Activated T-cell treated with anti-CD3 and anti-CD28 coated beads, Interleukin-2, amount 50 U/mL, for 4 hours (primary cell): ENCODE measurements around the gene IRF1. TPM values are rescaled to one million over a fixed set of nuclear protein-coding genes. Genes with fewer than 3 reads are reported as not detected.
"Not testable (repeated sequence)": the region's sequence is repeated elsewhere in the genome, so short reads cannot be mapped to it uniquely, and the experiment has no call there.

Experiments
- ATAC-seq, 2 donors: fragments of 200-7000 bp; cut with Tn5 transposase; one replicate each; pipeline ENCODE4 v1.10.0; 2021
- DNase-seq: peaks from one replicate; pipeline ENCODE4 v3.0.0-alpha.2; 2020
- H3K27me3 Mint-ChIP-seq: one replicate; pipeline ENCODE4 v1.8.0; 2021; ENCODE audit warnings: low read depth, mixed read lengths
- H3K36me3 Mint-ChIP-seq: one replicate; pipeline ENCODE4 v1.8.0; 2022; ENCODE audit warnings: mixed read lengths; ENCODE audit not compliant: insufficient read depth
- H3K4me1 Mint-ChIP-seq: one replicate; pipeline ENCODE4 v1.8.0; 2021; ENCODE audit warnings: low read depth, mixed read lengths
- H3K4me3 Mint-ChIP-seq: one replicate; pipeline ENCODE4 v1.8.0; 2021; ENCODE audit warnings: mild to moderate bottlenecking, moderate library complexity, mixed read lengths
- H3K9me3 Mint-ChIP-seq: one replicate; pipeline ENCODE4 v1.8.0; 2021; ENCODE audit warnings: mixed read lengths
- total RNA-seq, 3 donors: library from RNA; stranded (reverse); gene quantifications; one replicate each; pipeline ENCODE4 v1.2.1, GENCODE V29; 2021

Gene IRF1
- total RNA-seq, 3 donors from 2014 or later: 342 to 390 (median 377) TPM

- no peaks in the 10 kb centered on the region for H3K9me3 Mint-ChIP-seq
- DNase-seq (no peak), ATAC-seq (no peak)
- H3K4me1 Mint-ChIP-seq: peaks cover 76% of the 10 kb centered on the region
- no peak overlapping the region for H3K4me3 Mint-ChIP-seq
- H3K27me3 Mint-ChIP-seq: no peaks in the 10 kb centered on the region
- H3K36me3 Mint-ChIP-seq: peaks cover 36% of the 10 kb centered on the region
These were observed 44.6 kb downstream of the IRF1 start for GRCh38 chr5:132445930-132446329.

GRCh38 chr5:132445640-132445923, 45.0 kb downstream of the IRF1 start:
- H3K27me3 Mint-ChIP-seq: no peaks in the 10 kb centered on the region
- DNase-seq (no peak), ATAC-seq (no peak)
- peaks cover 36% of the 10 kb centered on the region for H3K36me3 Mint-ChIP-seq
- H3K4me1 Mint-ChIP-seq: peaks cover 79% of the 10 kb centered on the region
- H3K9me3 Mint-ChIP-seq: no peaks in the 10 kb centered on the region
- no peak overlapping the region for H3K4me3 Mint-ChIP-seq

DNA sequence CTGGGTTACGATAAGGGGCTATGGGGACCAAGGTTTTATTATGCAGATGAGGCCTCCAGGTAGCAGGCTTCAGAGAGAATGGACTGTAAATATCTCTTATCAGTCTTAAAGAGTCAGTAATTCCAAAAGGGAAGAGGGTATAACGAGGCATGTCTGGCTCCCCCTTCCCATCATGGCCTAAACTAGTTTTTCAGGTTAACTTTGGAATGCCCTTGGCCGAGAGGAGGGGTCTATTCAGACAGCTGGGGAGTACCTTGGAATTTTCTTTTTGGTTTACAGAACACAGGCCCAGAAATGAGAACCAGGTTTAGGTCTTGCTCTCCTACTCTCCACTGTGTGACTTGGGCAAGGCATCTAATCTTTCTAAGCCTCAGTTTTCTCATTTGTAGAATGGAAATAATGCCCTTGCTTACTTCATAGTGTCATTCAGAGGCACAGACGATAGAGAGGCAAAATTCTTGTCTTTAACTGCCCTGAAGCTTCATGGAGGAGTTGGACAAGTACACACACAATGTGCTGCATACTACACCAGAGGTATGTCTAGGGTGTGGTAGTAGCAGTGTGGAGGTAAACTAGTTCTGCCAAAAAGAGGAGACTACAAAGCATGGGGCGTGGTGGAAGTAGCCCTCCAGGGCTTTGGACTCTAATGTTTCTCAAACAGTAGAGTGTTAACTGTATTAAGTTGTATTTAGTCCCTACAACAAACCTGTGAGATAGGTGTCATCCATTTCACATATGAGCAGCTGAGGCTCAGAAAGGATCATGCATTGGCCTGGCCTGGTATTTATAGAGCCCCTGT, 45.5 kb downstream of the IRF1 start:
- Mint-ChIP-seq H3K9me3 (no peaks in the 10 kb centered on the region), H3K4me1 (peaks cover 83% of the 10 kb centered on the region), H3K27me3 (no peaks in the 10 kb centered on the region), H3K36me3 (peaks cover 36% of the 10 kb centered on the region), H3K4me3 (no peak overlapping the region)
- DNase-seq (no peak), ATAC-seq (no peak)

DNA sequence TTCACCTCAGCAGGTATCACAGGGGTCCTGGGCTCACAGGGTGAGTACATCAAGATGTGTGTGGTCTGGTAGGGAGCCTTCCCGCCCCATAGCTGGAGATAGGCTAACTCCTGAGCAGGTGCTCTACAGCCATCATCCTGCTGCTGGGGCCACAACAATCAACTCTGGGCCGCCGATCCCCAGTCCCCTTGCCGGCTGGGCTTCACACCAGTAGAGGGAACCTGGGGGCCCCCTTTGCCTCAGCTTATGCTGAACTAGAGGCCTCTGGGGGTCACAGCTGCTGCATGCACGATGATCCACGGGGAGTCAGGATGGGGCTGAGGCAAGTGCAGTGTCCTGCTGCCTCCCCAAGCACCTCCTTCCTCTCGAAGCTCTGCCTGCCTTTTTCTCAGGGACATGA, 46.5 kb downstream of the IRF1 start:
- Mint-ChIP-seq H3K27me3 (no peaks in the 10 kb centered on the region), H3K36me3 (peaks cover 27% of the 10 kb centered on the region), H3K4me1 (peaks cover 92% of the 10 kb centered on the region), H3K9me3 (no peaks in the 10 kb centered on the region), H3K4me3 (no peak overlapping the region)
- ATAC-seq (no peak), DNase-seq (no peak)

DNA sequence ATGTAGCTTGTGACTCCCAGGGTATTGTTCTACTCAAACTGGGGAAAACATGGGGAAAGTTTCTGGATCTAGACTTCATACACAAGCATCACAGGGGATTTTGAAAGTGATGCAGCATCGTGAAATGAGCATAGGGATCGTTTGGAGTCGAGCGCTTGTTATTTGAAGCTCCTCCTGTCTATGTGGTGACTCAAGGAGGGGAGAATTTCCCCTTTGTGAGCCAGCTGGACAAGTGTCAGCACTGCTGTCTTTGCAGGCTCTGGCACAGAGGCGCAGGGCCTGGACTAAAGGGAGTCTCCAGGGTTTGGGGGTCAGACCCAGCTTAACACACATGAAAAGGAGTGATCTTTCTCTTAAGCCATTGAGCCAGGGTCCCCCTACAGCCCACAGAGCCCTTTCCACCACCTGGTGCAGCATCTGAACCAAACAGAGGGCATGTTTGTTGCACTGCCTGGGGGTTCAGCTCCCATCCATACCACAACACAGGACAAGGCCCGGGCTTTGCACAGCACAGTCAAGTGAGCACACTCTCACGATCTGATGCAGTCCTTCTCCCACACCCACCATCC, 51.0 kb downstream of the IRF1 start:
- Mint-ChIP-seq H3K27me3 (no peaks in the 10 kb centered on the region), H3K4me3 (peak overlapping the region; percentile 13), H3K36me3 (peaks cover 12% of the 10 kb centered on the region), H3K9me3 (no peaks in the 10 kb centered on the region), H3K4me1 (peaks cover 89% of the 10 kb centered on the region)
- ATAC-seq: peak; percentile 54 to 60
- no peak for DNase-seq

DNA sequence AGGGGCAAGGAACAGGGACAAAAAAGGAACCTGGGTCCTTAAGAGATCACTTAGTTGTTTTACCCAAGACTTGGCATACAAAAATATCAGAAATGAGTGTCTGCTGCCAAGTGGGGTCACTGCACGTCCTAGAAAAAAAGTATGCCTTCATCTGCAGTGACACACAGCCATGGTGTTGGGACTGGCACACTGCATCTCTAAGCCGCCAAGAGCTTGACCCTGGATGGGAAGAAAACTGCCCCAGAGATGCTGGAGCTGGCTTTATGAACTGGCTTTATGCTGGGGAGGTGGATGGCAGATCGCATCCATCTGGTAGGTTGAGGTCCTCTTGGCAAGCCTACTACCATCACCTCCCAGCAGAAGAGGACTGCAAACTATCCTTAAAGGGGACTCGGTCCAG, 51.7 kb downstream of the IRF1 start:
- DNase-seq (no peak), ATAC-seq (no peak)
- Mint-ChIP-seq H3K9me3 (no peaks in the 10 kb centered on the region), H3K36me3 (peaks cover 14% of the 10 kb centered on the region), H3K27me3 (no peaks in the 10 kb centered on the region), H3K4me3 (no peak overlapping the region), H3K4me1 (peaks cover 89% of the 10 kb centered on the region)

GRCh38 chr5:132438267-132438645, 52.3 kb downstream of the IRF1 start:
- not testable (repeated sequence) for H3K27me3 Mint-ChIP-seq, DNase-seq, H3K9me3 Mint-ChIP-seq, ATAC-seq
- Mint-ChIP-seq H3K36me3 (peaks cover 14% of the 10 kb centered on the region), H3K4me3 (peak overlapping the region; percentile 62), H3K4me1 (peaks cover 85% of the 10 kb centered on the region)

DNA sequence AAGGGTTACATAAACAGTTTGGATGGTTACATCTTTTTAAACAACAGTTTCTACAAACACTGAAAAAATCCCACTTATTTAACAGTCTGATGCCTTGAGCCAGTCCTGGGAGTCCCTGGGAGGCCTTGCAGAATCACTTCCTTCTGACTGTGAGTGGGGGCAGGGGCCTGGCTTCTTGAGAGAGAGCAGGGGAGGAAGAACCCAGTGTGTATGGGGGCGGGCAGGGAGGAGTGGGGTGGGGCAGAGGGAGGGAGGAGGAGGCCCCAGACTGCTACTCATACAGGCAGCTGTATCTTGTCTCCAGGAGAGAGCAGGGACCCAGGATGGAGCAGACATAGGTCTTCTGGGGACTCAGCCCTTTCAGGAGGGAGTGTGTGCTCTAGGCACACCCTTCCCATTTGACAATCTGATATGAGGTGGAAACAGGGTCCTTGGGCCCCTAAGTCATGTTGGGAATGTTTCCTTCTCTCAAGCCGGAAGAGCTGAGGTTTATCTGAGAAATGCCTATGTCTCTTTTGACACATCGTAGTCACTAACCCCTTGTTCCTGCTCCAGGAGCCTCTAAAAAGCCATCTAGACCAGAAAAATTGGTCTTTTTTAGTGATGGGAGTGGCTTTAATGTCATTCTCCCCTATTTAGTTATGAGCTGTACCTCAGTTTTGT, 52.8 kb downstream of the IRF1 start:
- DNase-seq: peak; percentile 64
- Mint-ChIP-seq H3K27me3 (no peaks in the 10 kb centered on the region), H3K36me3 (peaks cover 13% of the 10 kb centered on the region), H3K4me3 (peak overlapping the region; percentile 62), H3K9me3 (no peaks in the 10 kb centered on the region), H3K4me1 (peaks cover 85% of the 10 kb centered on the region)
- ATAC-seq: peak; percentile 83 to 84

- Mint-ChIP-seq H3K36me3 (peaks cover 15% of the 10 kb centered on the region), H3K4me3 (peak overlapping the region; percentile 62), H3K27me3 (no peaks in the 10 kb centered on the region), H3K9me3 (no peaks in the 10 kb centered on the region), H3K4me1 (peaks cover 85% of the 10 kb centered on the region)
- ATAC-seq: no peak
- no peak for DNase-seq
These were observed 53.6 kb downstream of the IRF1 start for GRCh38 chr5:132436936-132437335.

DNA sequence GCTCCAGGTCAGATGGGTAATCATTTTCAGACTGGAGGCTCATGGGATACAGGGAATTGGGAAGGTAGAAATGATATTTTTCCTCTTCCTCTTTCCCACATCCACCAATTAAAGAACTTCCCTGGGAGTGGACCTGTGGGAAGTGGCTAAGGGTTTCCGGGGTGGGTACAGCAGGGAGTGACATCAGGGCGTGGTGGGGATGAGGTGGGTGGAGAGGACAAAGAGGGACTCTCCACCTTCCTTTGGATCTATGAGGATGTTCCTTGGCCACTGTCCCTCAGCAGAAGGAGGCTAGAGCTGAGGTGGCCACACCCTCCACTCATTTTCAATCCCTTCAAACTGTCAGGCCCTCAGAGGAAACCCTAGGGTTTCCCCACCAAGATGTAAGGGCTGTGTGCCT, 54.7 kb downstream of the IRF1 start:
- DNase-seq (no peak), ATAC-seq (no peak)
- H3K4me3 Mint-ChIP-seq: no peak overlapping the region
- H3K27me3 Mint-ChIP-seq: no peaks in the 10 kb centered on the region
- H3K9me3 Mint-ChIP-seq: no peaks in the 10 kb centered on the region
- H3K36me3 Mint-ChIP-seq: peaks cover 21% of the 10 kb centered on the region
- peaks cover 88% of the 10 kb centered on the region for H3K4me1 Mint-ChIP-seq

DNA sequence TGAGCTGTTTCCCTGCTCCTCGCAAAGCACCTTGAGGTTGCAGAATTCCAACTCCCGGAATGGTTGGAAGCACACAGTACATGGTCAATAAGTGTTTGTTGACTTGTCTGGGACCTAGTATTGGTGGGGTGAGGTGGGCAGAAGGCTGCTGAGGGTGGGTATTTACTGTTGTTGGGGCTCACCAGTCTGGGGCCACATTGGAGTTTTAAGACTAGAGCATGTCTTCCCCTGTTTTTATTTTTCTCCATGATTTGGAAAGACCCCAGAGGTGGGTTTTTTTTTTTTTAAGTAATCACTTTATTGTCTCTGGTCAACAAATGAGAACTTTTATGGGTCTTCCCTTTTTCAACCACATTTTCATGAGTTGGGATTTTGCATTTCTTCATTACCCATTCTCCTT, 55.1 kb downstream of the IRF1 start:
- Mint-ChIP-seq H3K36me3 (peaks cover 25% of the 10 kb centered on the region), H3K4me1 (peaks cover 89% of the 10 kb centered on the region), H3K27me3 (no peaks in the 10 kb centered on the region), H3K9me3 (no peaks in the 10 kb centered on the region), H3K4me3 (no peak overlapping the region)
- ATAC-seq: no peak
- no peak for DNase-seq

GRCh38 chr5:132434416-132435286, 55.9 kb downstream of the IRF1 start:
- Mint-ChIP-seq H3K4me1 (peaks cover 89% of the 10 kb centered on the region), H3K9me3 (no peaks in the 10 kb centered on the region), H3K27me3 (no peaks in the 10 kb centered on the region), H3K36me3 (peaks cover 30% of the 10 kb centered on the region), H3K4me3 (no peak overlapping the region)
- DNase-seq (no peak), ATAC-seq (no peak)

- Mint-ChIP-seq H3K9me3 (no peaks in the 10 kb centered on the region), H3K27me3 (no peaks in the 10 kb centered on the region), H3K4me1 (peaks cover 91% of the 10 kb centered on the region), H3K4me3 (no peak overlapping the region), H3K36me3 (peaks cover 32% of the 10 kb centered on the region)
- DNase-seq (no peak), ATAC-seq (no peak)
These were observed 57.4 kb downstream of the IRF1 start for GRCh38 chr5:132433141-132433540.

GRCh38 chr5:132431632-132432031, 58.9 kb downstream of the IRF1 start:
- ATAC-seq: no peak

More at GRCh38 chr5:132431632-132432031, 58.9 kb downstream of the IRF1 start:
- Mint-ChIP-seq H3K4me1 (peaks cover 91% of the 10 kb centered on the region), H3K9me3 (no peaks in the 10 kb centered on the region), H3K27me3 (no peaks in the 10 kb centered on the region), H3K4me3 (no peak overlapping the region), H3K36me3 (peaks cover 32% of the 10 kb centered on the region)
- no peak for DNase-seq
